Gastroesophageal sphincter (tissue), 4 donors: ENCODE measurements around the gene MZT2B. TPM values are rescaled to one million over a fixed set of nuclear protein-coding genes. Genes with fewer than 3 reads are reported as not detected.
"Not testable (repeated sequence)": the region's sequence is repeated elsewhere in the genome, so short reads cannot be mapped to it uniquely, and the experiment has no call there.

Experiments
- ATAC-seq: fragments of 150-250 bp; one replicate; pipeline ENCODE4 v1.9.1; 2016; ENCODE audit warnings: mild to moderate bottlenecking, moderate library complexity
- H3K27ac ChIP-seq, 4 donors: fragments of 200-600 bp; sonication (generic) in 3 of 4; 1 replicate in 3 of 4; 2 replicates in 1 of 4; pipeline ENCODE4 v1.5.1; 2016 to 2019
- H3K27me3 ChIP-seq: fragments of 200-600 bp; sonication (generic); one replicate; pipeline ENCODE4 v1.5.1; 2019
- H3K36me3 ChIP-seq, 2 donors: fragments of 200-600 bp; sonication (generic); one replicate each; pipeline ENCODE4 v1.5.1; 2019; ENCODE audit warnings: control low read depth in 1 of 2
- H3K4me1 ChIP-seq, 3 donors: fragments of 200-600 bp; sonication (generic); 1 replicate in 2 of 3; 2 replicates in 1 of 3; pipeline ENCODE4 v1.5.1; 2016 to 2019; ENCODE audit warnings: control low read depth in 2 of 3
- H3K4me3 ChIP-seq, 2 donors: fragments of 200-600 bp; sonication (generic); one replicate each; pipeline ENCODE4 v1.5.1; 2019; ENCODE audit warnings: mild to moderate bottlenecking in 1 of 2, moderate library complexity in 1 of 2
- H3K9me3 ChIP-seq, 3 donors: fragments of 200-600 bp; sonication (generic); one replicate each; pipeline ENCODE4 v1.5.1; 2017 to 2019; ENCODE audit warnings: control low read depth in 2 of 3
- EP300 ChIP-seq: sonication (generic); formaldehyde crosslinking; IDR thresholded peaks from one replicate; pipeline ENCODE4 v1.6.1; 2017; ENCODE audit warnings: antibody characterized with exemption, mild to moderate bottlenecking
- POLR2A ChIP-seq, 2 donors: fragments of 450-650 bp; IDR thresholded peaks; one replicate each; pipeline ENCODE4 v1.6.1; 2017; ENCODE audit warnings: antibody characterized with exemption in 2 of 2, mild to moderate bottlenecking in 2 of 2, moderate library complexity in 1 of 2
- POLR2AphosphoS5 ChIP-seq: sonication (generic); formaldehyde crosslinking; IDR thresholded peaks from one replicate; pipeline ENCODE4 v1.6.1; 2017; ENCODE audit warnings: antibody characterized with exemption
- WGBS, 2 donors: methylation state at CpG; one replicate each; pipeline ENCODE4 v1.1.5; 2018; ENCODE audit warnings: low coverage in 1 of 2; 5-methylcytosine and 5-hydroxymethylcytosine counted together
- total RNA-seq, 4 donors: library from RNA; depleted of rRNA; stranded (reverse); fragments of >200 nt; gene quantifications; one replicate each; pipeline ENCODE4 v1.1.0, GENCODE V29; 2016
- TF ChIP-seq, protein P1 (sequence below), 4 experiments: fragments of 200-600 bp in 2 of 4; fragments of 450-650 bp in 2 of 4; sonication (generic) in 1 of 4; IDR thresholded peaks; one replicate each; pipeline ENCODE4 v1.5.1; 2017 to 2019; ENCODE audit warnings: antibody characterized with exemption in 4 of 4, mild to moderate bottlenecking in 2 of 4, moderate library complexity in 2 of 4

Gene MZT2B
- total RNA-seq, 4 donors from 2014 or later, result 144 to 174 (median 154) TPM

DNA sequence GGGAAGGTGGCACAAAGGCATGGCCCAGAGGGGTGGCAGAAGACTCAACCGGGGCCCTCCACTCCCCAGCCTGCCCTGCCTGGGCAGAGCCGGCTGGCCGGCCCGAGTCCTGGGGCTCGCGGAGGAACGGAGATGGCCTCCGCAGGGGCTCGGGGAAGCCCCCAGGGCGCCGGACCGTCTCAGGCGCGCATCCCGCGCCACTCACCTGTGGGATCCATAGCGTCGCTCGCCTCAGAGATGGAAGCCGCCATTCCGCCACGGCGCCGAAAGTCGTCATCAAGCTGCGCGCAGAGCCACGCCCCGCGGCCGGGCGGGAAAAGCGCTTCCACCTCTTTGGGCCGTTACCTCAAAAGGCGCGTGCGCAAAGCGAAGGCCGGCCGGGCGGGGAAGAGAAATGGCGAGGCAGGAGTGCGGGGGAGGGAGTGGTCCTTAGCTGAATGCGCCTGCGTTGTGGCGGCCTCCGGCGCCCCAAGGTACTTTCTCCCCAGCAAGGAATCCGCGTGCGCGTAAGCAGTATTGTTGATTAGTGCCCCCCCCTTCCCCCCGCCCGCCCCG, 660 bp upstream of the MZT2B start, which contains the start of gene SMPD4:
Gene SMPD4, minus strand, starts transcription at position 278 of the 555 bp plus-strand sequence. CDS start 5,010 bp downstream, outside the sequence.
- no peaks in the 10 kb centered on the region for H3K27me3 ChIP-seq
- peak; percentile 95 for ATAC-seq
- peaks cover 0 to 42% (median 19%) of the 10 kb centered on the region in 3 donors for H3K4me1 ChIP-seq
- peaks cover 0 to 27% of the 10 kb centered on the region in 2 donors for H3K36me3 ChIP-seq
- H3K4me3 ChIP-seq, result peak within 1 kb of the TSS; percentile 71 to 93
- H3K27ac ChIP-seq, result peak within 1 kb of the TSS; percentile 79 to 96 (median 95)
- no CpG with 5 or more reads among the region's 55 CpGs for WGBS, 2 donors
- no peaks in the 10 kb centered on the region for H3K9me3 ChIP-seq
- TF ChIP-seq POLR2A (IDR thresholded peaks at IDR 0.05), result peak; percentile 30 to 37
- no peak for TF ChIP-seq EP300
- TF ChIP-seq, protein P1, sequence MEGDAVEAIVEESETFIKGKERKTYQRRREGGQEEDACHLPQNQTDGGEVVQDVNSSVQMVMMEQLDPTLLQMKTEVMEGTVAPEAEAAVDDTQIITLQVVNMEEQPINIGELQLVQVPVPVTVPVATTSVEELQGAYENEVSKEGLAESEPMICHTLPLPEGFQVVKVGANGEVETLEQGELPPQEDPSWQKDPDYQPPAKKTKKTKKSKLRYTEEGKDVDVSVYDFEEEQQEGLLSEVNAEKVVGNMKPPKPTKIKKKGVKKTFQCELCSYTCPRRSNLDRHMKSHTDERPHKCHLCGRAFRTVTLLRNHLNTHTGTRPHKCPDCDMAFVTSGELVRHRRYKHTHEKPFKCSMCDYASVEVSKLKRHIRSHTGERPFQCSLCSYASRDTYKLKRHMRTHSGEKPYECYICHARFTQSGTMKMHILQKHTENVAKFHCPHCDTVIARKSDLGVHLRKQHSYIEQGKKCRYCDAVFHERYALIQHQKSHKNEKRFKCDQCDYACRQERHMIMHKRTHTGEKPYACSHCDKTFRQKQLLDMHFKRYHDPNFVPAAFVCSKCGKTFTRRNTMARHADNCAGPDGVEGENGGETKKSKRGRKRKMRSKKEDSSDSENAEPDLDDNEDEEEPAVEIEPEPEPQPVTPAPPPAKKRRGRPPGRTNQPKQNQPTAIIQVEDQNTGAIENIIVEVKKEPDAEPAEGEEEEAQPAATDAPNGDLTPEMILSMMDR (IDR thresholded peaks at IDR 0.05), result no peak
- TF ChIP-seq POLR2AphosphoS5, result peak; percentile 83

DNA sequence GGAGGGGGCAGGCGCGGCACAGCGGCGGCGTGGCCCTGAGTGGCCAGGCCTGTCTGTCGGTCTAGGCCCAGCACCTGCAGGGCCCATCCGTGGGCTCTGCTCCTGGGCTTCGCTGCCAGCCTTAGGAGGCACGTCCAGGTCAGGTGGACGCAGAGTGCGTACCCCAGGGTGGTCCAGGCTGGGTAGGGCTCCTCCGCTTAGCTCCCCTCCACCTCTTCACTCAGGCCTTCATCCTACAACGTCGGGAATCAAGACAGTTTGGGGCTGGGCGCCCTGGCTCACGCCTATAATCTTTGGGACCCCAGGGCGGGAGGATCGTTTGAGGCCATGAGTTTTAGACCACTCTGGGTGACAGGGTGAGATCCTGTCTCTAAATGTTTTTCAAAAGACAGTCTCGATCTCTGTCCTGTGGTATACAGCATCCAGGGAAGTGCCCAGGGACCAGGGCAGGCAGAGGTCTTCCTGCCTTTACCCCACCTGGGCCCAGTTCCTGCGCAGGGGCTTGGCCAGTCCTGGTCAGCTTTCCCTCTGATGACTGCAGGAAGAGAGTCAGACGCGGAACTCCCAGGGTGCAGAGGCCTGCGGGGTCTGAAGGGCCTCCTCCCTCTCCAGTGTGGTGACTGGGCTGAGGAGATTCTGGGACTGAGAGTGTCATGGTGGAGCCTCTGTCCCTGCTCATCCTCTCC, 907 bp downstream of the MZT2B start:
- H3K4me1 ChIP-seq, result peaks cover 0 to 42% (median 19%) of the 10 kb centered on the region in 3 donors
- H3K27ac ChIP-seq, result peak overlapping the region; percentile 15 to 96 (median 95)
- no CpG with 5 or more reads among the region's 23 CpGs for WGBS, 2 donors
- not testable (repeated sequence) for H3K27me3 ChIP-seq, H3K9me3 ChIP-seq, ATAC-seq
- H3K36me3 ChIP-seq, result peaks cover 0 to 25% of the 10 kb centered on the region in 2 donors
- H3K4me3 ChIP-seq, result peak overlapping the region; percentile 71 to 93

DNA sequence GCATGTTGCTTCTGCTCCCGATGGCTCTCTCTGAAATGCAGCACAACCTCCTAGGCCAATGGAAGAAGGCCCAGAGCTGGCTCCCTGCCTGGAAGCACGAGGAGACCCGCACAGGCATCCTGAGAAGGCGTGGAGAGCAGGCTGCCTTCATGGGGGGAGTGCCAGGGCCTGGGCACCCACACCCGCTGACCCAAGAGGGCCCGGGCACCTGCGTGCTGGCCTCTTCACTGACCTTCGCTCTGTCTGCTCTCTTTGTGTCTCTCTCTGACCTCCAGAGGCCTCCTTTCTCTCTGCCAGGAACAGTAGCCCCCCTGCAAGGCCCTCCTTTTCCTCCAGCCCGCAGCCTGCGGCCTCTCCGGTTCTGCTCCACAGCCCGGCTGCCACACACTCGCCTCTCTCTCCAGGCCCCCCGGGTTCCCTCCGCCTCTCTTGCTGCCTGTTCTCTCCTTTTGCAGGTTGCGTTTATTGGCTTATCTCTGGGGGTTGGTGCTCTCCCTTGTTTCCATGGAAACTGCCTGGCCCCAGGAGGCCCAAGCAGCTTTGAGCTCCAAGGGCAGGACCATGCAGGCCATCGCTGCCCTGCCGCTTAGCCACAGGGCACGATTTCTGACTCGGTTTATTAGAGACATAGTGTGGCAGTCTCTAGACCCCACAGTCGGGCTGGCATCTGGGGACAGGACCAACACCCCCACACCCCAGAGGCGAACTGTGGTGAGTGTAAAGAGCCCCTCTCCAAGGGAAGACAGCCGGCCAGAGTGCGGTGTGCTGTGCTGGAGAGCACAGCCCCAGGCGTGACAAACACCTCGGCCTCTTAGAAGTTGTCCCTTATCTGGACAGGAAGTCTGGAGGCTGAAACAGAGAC, 1.7 kb downstream of the MZT2B start:
- 31 to 86% methylated on average over 9 to 11 of the region's 26 CpGs for WGBS, 2 donors
- H3K4me3 ChIP-seq, result peak overlapping the region in 1 of 2 donors; percentile 93

GRCh38 chr2:130185436-130185835, 3.4 kb downstream of the MZT2B start:
- Histone ChIP-seq H3K36me3 (peaks cover 0 to 31% of the 10 kb centered on the region in 2 donors), H3K27me3 (no peaks in the 10 kb centered on the region), H3K27ac (no peak overlapping the region), H3K4me1 (peaks cover 0 to 25% (median 15%) of the 10 kb centered on the region in 3 donors), H3K4me3 (no peak overlapping the region), H3K9me3 (no peaks in the 10 kb centered on the region)
- ATAC-seq, result no peak
- TF ChIP-seq EP300 (no peak), POLR2AphosphoS5 (no peak), POLR2A (IDR thresholded peaks at IDR 0.05) (no peak)
- TF ChIP-seq, protein P1 (IDR thresholded peaks at IDR 0.05), result no peak
- 83 to 88% methylated on average over 5 of the region's 10 CpGs for WGBS, 2 donors

More for the DNA sequence above, 1.7 kb downstream of the MZT2B start:
- peak overlapping the region in 3 of 4 donors; percentile 94 to 96 (median 96) for H3K27ac ChIP-seq
- H3K4me1 ChIP-seq, result peaks cover 0 to 42% (median 19%) of the 10 kb centered on the region in 3 donors
- peaks cover 0 to 26% of the 10 kb centered on the region in 2 donors for H3K36me3 ChIP-seq
- TF ChIP-seq POLR2A (IDR thresholded peaks at IDR 0.05) (no peak), EP300 (no peak), POLR2AphosphoS5 (no peak)
- TF ChIP-seq, protein P1 (IDR thresholded peaks at IDR 0.05), result no peak
- no peaks in the 10 kb centered on the region for H3K27me3 ChIP-seq
- no peak for ATAC-seq
- H3K9me3 ChIP-seq, result no peaks in the 10 kb centered on the region

- peaks cover 0 to 20% (median 11%) of the 10 kb centered on the region in 3 donors for H3K4me1 ChIP-seq
- no peak overlapping the region for H3K27ac ChIP-seq
- no peak overlapping the region for H3K4me3 ChIP-seq
- peaks cover 0 to 35% of the 10 kb centered on the region in 2 donors for H3K36me3 ChIP-seq
- no peaks in the 10 kb centered on the region for H3K27me3 ChIP-seq
- TF ChIP-seq, protein P1 (IDR thresholded peaks at IDR 0.05), result no peak
- no peak for TF ChIP-seq EP300
- TF ChIP-seq POLR2AphosphoS5, result no peak
- no peak for TF ChIP-seq POLR2A (IDR thresholded peaks at IDR 0.05)
- no peaks in the 10 kb centered on the region for H3K9me3 ChIP-seq
- 71% methylated on average over 3 of the region's 4 CpGs; no CpG with 5 or more reads in 1 of the 2 donors for WGBS, 2 donors
- ATAC-seq, result no peak
Measured at GRCh38 chr2:130185896-130186295, 3.8 kb downstream of the MZT2B start.
